T-cell (primary cell): ENCODE data around the gene PARVA. TPM values are rescaled to one million over a fixed set of nuclear protein-coding genes. Genes with fewer than 3 reads are reported as not detected.
A peak's percentile ranks its signal among the peaks of the same experiment; 100 is the strongest.

Source experiments
- ATAC-seq, 4 experiments: fragments of 200-7000 bp in 3 of 4; fragments of 150-1000 bp in 1 of 4; cut with Tn5 transposase; replicated peaks in 1 of 4; 1 replicate in 3 of 4; 2 replicates in 1 of 4; pipeline ENCODE4 v1.10.0; 2021; ENCODE audit warnings: moderate library complexity in 3 of 4, mild to moderate bottlenecking in 2 of 4, moderate number of reproducible peaks in 1 of 4
- CTCF ChIA-PET, 2 donors: fragments of 300-600 bp; sonication (Branson Sonifier 250); formaldehyde crosslinking; loops; one replicate each; lab custom pipeline; 2022; ENCODE audit warnings: antibody characterized with exemption in 2 of 2; lab: Charles Lee
- POLR2A ChIA-PET, 2 donors: fragments of 300-600 bp; sonication (Branson Sonifier 250); formaldehyde crosslinking; loops; one replicate each; lab custom pipeline; 2022; ENCODE audit warnings: antibody characterized with exemption in 2 of 2; lab: Charles Lee
- DNase-seq, 35 experiments: peaks; one replicate each; pipeline versions ENCODE4 v3.0.0 to v3.0.0-alpha.2; 2013 to 2023
- H3K27ac ChIP-seq: one replicate; pipeline ENCODE4 v1.5.1; 2013; ENCODE audit warnings: low read length
- H3K27me3 ChIP-seq, 2 experiments: replicated peaks in 1 of 2; 1 replicate in 1 of 2; 2 replicates in 1 of 2; pipeline versions ENCODE4 v1.6.1 to v1.7.0; 2013; ENCODE audit warnings: low read length in 1 of 2, mixed read lengths in 1 of 2; ENCODE audit not compliant: control insufficient read depth in 2 of 2, insufficient read depth in 2 of 2; ENCODE audit errors: extremely low read depth in 1 of 2
- H3K36me3 ChIP-seq, 2 donors: 1 replicate in 1 of 2; 2 replicates in 1 of 2; pipeline versions ENCODE4 v1.6.1 to v1.7.0; 2013; ENCODE audit warnings: low read length in 1 of 2; ENCODE audit not compliant: control insufficient read depth in 2 of 2, insufficient read depth in 1 of 2; ENCODE audit errors: extremely low read depth in 1 of 2
- H3K4me1 ChIP-seq, 2 experiments: 1 replicate in 1 of 2; 2 replicates in 1 of 2; pipeline versions ENCODE4 v1.6.1 to v1.7.0; 2013; ENCODE audit warnings: low read length in 2 of 2, mixed read lengths in 1 of 2; ENCODE audit not compliant: insufficient read depth in 2 of 2, control insufficient read depth in 1 of 2; ENCODE audit errors: extremely low read depth in 1 of 2
- H3K4me3 ChIP-seq, 2 donors: 1 replicate in 1 of 2; 2 replicates in 1 of 2; pipeline versions ENCODE4 v1.5.1 to v1.7.0; 2013; ENCODE audit warnings: mild to moderate bottlenecking in 2 of 2, low read length in 1 of 2, moderate library complexity in 1 of 2; ENCODE audit not compliant: control insufficient read depth in 1 of 2; ENCODE audit errors: extremely low read depth in 1 of 2
- H3K9me3 ChIP-seq: 2 replicates; pipeline ENCODE4 v1.7.0; 2013
- H3K27ac Mint-ChIP-seq, 2 donors: one replicate each; pipeline ENCODE4 v1.8.0; 2020 to 2021; ENCODE audit warnings: mild to moderate bottlenecking in 2 of 2, mixed read lengths in 2 of 2
- H3K27me3 Mint-ChIP-seq, 2 donors: one replicate each; pipeline ENCODE4 v1.8.0; 2021 to 2022; ENCODE audit warnings: mixed read lengths in 2 of 2
- H3K36me3 Mint-ChIP-seq: one replicate; pipeline ENCODE4 v1.8.0; 2021; ENCODE audit warnings: mixed read lengths
- H3K4me1 Mint-ChIP-seq, 3 donors: one replicate each; pipeline ENCODE4 v1.8.0; 2020 to 2022; ENCODE audit warnings: mixed read lengths in 3 of 3, mild to moderate bottlenecking in 1 of 3
- H3K4me3 Mint-ChIP-seq, 3 donors: one replicate each; pipeline ENCODE4 v1.8.0; 2020 to 2022; ENCODE audit warnings: mild to moderate bottlenecking in 3 of 3, mixed read lengths in 3 of 3, moderate library complexity in 3 of 3
- H3K9me3 Mint-ChIP-seq, 3 donors: one replicate each; pipeline ENCODE4 v1.8.0; 2020 to 2022; ENCODE audit warnings: mixed read lengths in 3 of 3
- WGBS: methylation state at CpG from one replicate; pipeline ENCODE4 v1.1.5; 2013; ENCODE audit warnings: missing lambda C conversion rate; ENCODE audit not compliant: insufficient coverage; 5-methylcytosine and 5-hydroxymethylcytosine counted together
- total RNA-seq, 35 experiments: library from RNA in 6 of 35; stranded (reverse) in 6 of 35; fragments of 120-200 nt in 1 of 35; gene quantifications; one replicate each; pipeline versions ENCODE4 v1.2.1 to v1.2.4 and lab custom pipeline; 2013 to 2026

The PARVA gene
- total RNA-seq, 5 donors from 2014 or later (not counting 1 experiment from before 2014, with no cell fraction given), result 0.41 to 0.93 (median 0.75) TPM

GRCh38 chr11:12564012-12564411 lies 186.6 kb downstream of the PARVA start:
- DNase-seq (no peak), ATAC-seq (no peak)
- Histone ChIP-seq H3K27ac (no peak overlapping the region), H3K4me3 (no peak overlapping the region), H3K4me1 (no peaks in the 10 kb centered on the region), H3K27me3 (peaks cover 0 to 3% of the 10 kb centered on the region in 2 experiments), H3K9me3 (no peaks in the 10 kb centered on the region), H3K36me3 (no peaks in the 10 kb centered on the region)
- CTCF ChIA-PET, result interaction anchor here in 1 of 2 donors (0.7 kb wide), 1 partner anchor 17 kb away, joined by 6 read pairs; no protein-coding TSS in a partner anchor
- Mint-ChIP-seq H3K4me3 (no peak overlapping the region), H3K4me1 (no peaks in the 10 kb centered on the region), H3K27ac (no peak overlapping the region), H3K9me3 (peaks cover 0 to 3% (median 0%) of the 10 kb centered on the region in 3 donors), H3K27me3 (peaks cover 21 to 23% of the 10 kb centered on the region in 2 donors), H3K36me3 (no peaks in the 10 kb centered on the region)
- POLR2A ChIA-PET, result no interaction called here

- no peak overlapping the region for H3K27ac ChIP-seq
- DNase-seq (no peak), ATAC-seq (no peak)
- ChIA-PET CTCF (no interaction called here), POLR2A (no interaction called here)
- H3K36me3 Mint-ChIP-seq, result no peaks in the 10 kb centered on the region
- 57% methylated on average over 1 of the region's 3 CpGs for WGBS
- peaks cover 0 to 3% (median 0%) of the 10 kb centered on the region in 3 donors for H3K9me3 Mint-ChIP-seq
- no peaks in the 10 kb centered on the region for H3K4me1 Mint-ChIP-seq
- no peaks in the 10 kb centered on the region for H3K9me3 ChIP-seq
- no peaks in the 10 kb centered on the region for H3K36me3 ChIP-seq
- H3K4me3 ChIP-seq, result no peak overlapping the region
- H3K27me3 ChIP-seq, result peaks cover 0 to 3% of the 10 kb centered on the region in 2 experiments
- peaks cover 22 to 25% of the 10 kb centered on the region in 2 donors for H3K27me3 Mint-ChIP-seq
- no peak overlapping the region for H3K27ac Mint-ChIP-seq
- H3K4me1 ChIP-seq, result no peaks in the 10 kb centered on the region
- H3K4me3 Mint-ChIP-seq, result no peak overlapping the region
These were observed 188.0 kb downstream of the PARVA start for GRCh38 chr11:12565406-12565805.

GRCh38 chr11:12567746-12568460 lies 190.5 kb downstream of the PARVA start:
- Histone ChIP-seq H3K36me3 (no peaks in the 10 kb centered on the region), H3K27me3 (peaks cover 0 to 3% of the 10 kb centered on the region in 2 experiments), H3K27ac (no peak overlapping the region), H3K4me3 (no peak overlapping the region), H3K9me3 (no peaks in the 10 kb centered on the region), H3K4me1 (no peaks in the 10 kb centered on the region)
- ATAC-seq (no peak), DNase-seq (no peak)
- 75% methylated on average over 2 of the region's 4 CpGs for WGBS
- ChIA-PET CTCF (interaction anchor here in 1 of 2 donors (0.6 kb wide), 1 partner anchor 190 kb away, joined by 3 read pairs; no protein-coding TSS in a partner anchor), POLR2A (no interaction called here)
- H3K4me3 Mint-ChIP-seq, result no peak overlapping the region
- H3K27ac Mint-ChIP-seq, result no peak overlapping the region
- no peaks in the 10 kb centered on the region for H3K36me3 Mint-ChIP-seq
- H3K4me1 Mint-ChIP-seq, result no peaks in the 10 kb centered on the region
- peaks cover 22 to 33% of the 10 kb centered on the region in 2 donors for H3K27me3 Mint-ChIP-seq
- peaks cover 0 to 6% (median 3%) of the 10 kb centered on the region in 3 donors for H3K9me3 Mint-ChIP-seq

GRCh38 chr11:12569499-12570425 lies 192.4 kb downstream of the PARVA start:
- no CpG with 5 or more reads among the region's 1 CpG for WGBS
- no peak overlapping the region for H3K4me3 ChIP-seq
- POLR2A ChIA-PET, result no interaction called here
- H3K36me3 ChIP-seq, result no peaks in the 10 kb centered on the region
- Mint-ChIP-seq H3K9me3 (peaks cover 0 to 6% (median 3%) of the 10 kb centered on the region in 3 donors), H3K4me3 (no peak overlapping the region), H3K27ac (peak overlapping the region in 1 of 2 donors; percentile 19), H3K36me3 (no peaks in the 10 kb centered on the region), H3K4me1 (no peaks in the 10 kb centered on the region), H3K27me3 (peaks cover 22 to 38% of the 10 kb centered on the region in 2 donors)
- H3K27me3 ChIP-seq, result peaks cover 0 to 3% of the 10 kb centered on the region in 2 experiments
- DNase-seq (no peak), ATAC-seq (no peak)
- H3K4me1 ChIP-seq, result no peaks in the 10 kb centered on the region
- CTCF ChIA-PET, result no interaction called here
- no peak overlapping the region for H3K27ac ChIP-seq
- no peaks in the 10 kb centered on the region for H3K9me3 ChIP-seq

GRCh38 chr11:12573707-12574485 lies 196.5 kb downstream of the PARVA start:
- Mint-ChIP-seq H3K9me3 (peaks cover 0 to 6% (median 0%) of the 10 kb centered on the region in 3 donors), H3K4me1 (no peaks in the 10 kb centered on the region), H3K36me3 (no peaks in the 10 kb centered on the region), H3K27ac (no peak overlapping the region), H3K4me3 (no peak overlapping the region), H3K27me3 (peaks cover 22 to 25% of the 10 kb centered on the region in 2 donors)
- Histone ChIP-seq H3K27me3 (no peaks in the 10 kb centered on the region), H3K36me3 (no peaks in the 10 kb centered on the region), H3K9me3 (no peaks in the 10 kb centered on the region), H3K4me1 (no peaks in the 10 kb centered on the region), H3K27ac (no peak overlapping the region), H3K4me3 (no peak overlapping the region)
- ChIA-PET POLR2A (no interaction called here), CTCF (interaction anchor here in 1 of 2 donors (0.6 kb wide), 1 partner anchor 9 kb away, joined by 4 read pairs; no protein-coding TSS in a partner anchor)
- ATAC-seq, result no peak
- WGBS, result no CpG with 5 or more reads among the region's 1 CpG
- no peak for DNase-seq
